Fibroblast of lung (primary cell): ENCODE results near the gene EPHB1. TPM values are rescaled to one million over a fixed set of nuclear protein-coding genes. Genes with fewer than 3 reads are reported as not detected.
"Not testable (repeated sequence)": the region's sequence is repeated elsewhere in the genome, so short reads cannot be mapped to it uniquely, and the experiment has no call there.

Experiments used
- DNase-seq, 2 donors: peaks; one replicate each; pipeline versions ENCODE4 v3.0.0 to v3.0.0-alpha.2; 2010; ENCODE audit warnings: low read depth in 2 of 2
- H2AFZ ChIP-seq: 2 replicates; pipeline ENCODE4 v1.5.1; 2012; ENCODE audit warnings: low read length, control low read depth, inconsistent platforms
- H3K27ac ChIP-seq: 2 replicates; pipeline ENCODE4 v1.5.1; 2011; ENCODE audit warnings: low read length, control low read depth; ENCODE audit not compliant: insufficient read depth
- H3K27me3 ChIP-seq: 2 replicates; pipeline ENCODE4 v1.5.1; 2011; ENCODE audit warnings: mild to moderate bottlenecking, low read length; ENCODE audit not compliant: control insufficient read depth, insufficient read depth
- H3K36me3 ChIP-seq: 2 replicates; pipeline ENCODE4 v1.5.1; 2011; ENCODE audit warnings: low read length; ENCODE audit not compliant: control insufficient read depth, insufficient read depth
- H3K4me1 ChIP-seq: 2 replicates; pipeline ENCODE4 v1.5.1; 2011; ENCODE audit warnings: low read length; ENCODE audit not compliant: control insufficient read depth, insufficient read depth; ENCODE audit errors: extremely low read depth
- H3K4me2 ChIP-seq: 2 replicates; pipeline ENCODE4 v1.5.1; 2011; ENCODE audit warnings: low read length, control low read depth; ENCODE audit not compliant: insufficient read depth; ENCODE audit errors: extremely low read depth
- H3K4me3 ChIP-seq, 4 experiments: fragments of 200-600 bp in 1 of 4; sonication (generic) in 1 of 4; replicated peaks in 1 of 4; 2 replicates each; pipeline ENCODE4 v1.5.1; 2011 to 2016; ENCODE audit warnings: low read length in 4 of 4, low read depth in 3 of 4, mild to moderate bottlenecking in 3 of 4, control low read depth in 2 of 4, inconsistent platforms in 1 of 4, mixed read lengths in 1 of 4; ENCODE audit not compliant: insufficient read depth in 1 of 4; ENCODE audit errors: control extremely low read depth in 1 of 4
- H3K79me2 ChIP-seq: 2 replicates; pipeline ENCODE4 v1.5.1; 2012; ENCODE audit warnings: mild to moderate bottlenecking, low read length, inconsistent platforms; ENCODE audit not compliant: control insufficient read depth, insufficient read depth
- H3K9ac ChIP-seq: 2 replicates; pipeline ENCODE4 v1.5.1; 2011; ENCODE audit warnings: mild to moderate bottlenecking, low read length, control low read depth; ENCODE audit not compliant: insufficient read depth
- H3K9me3 ChIP-seq: 2 replicates; pipeline ENCODE4 v1.5.1; 2012; ENCODE audit warnings: low read depth, low read length; ENCODE audit not compliant: control insufficient read depth, insufficient read depth
- H4K20me1 ChIP-seq: 2 replicates; pipeline ENCODE4 v1.5.1; 2011; ENCODE audit warnings: low read length; ENCODE audit not compliant: control insufficient read depth, insufficient read depth; ENCODE audit errors: extremely low read depth
- CTCF ChIP-seq, 2 donors: IDR thresholded peaks in 1 of 2; conservative IDR thresholded peaks in 1 of 2; 1 replicate in 1 of 2; 2 replicates in 1 of 2; pipeline ENCODE4 v1.5.1; 2011 to 2012; ENCODE audit warnings: low read length in 2 of 2, control low read depth in 1 of 2, inconsistent platforms in 1 of 2, low read depth in 1 of 2, mild to moderate bottlenecking in 1 of 2
- EZH2 ChIP-seq: IDR thresholded peaks from 2 replicates; pipeline ENCODE4 v1.5.1; 2012; ENCODE audit warnings: low read length, control low read depth, mild to moderate bottlenecking; ENCODE audit errors: missing control alignments
- polyA plus RNA-seq, 2 donors: library from polyadenylated mRNA; depleted of rRNA in 1 of 2; stranded (reverse) in 1 of 2; unstranded in 1 of 2; fragments of >200 nt; gene quantifications; 2 replicates each; pipeline ENCODE4 v1.2.1, GENCODE V29; 2011 to 2012; ENCODE audit warnings: missing spikeins in 1 of 2
- total RNA-seq: library from RNA; depleted of rRNA; stranded (reverse); fragments of >200 nt; gene quantifications from 2 replicates; pipeline ENCODE4 v1.2.1, GENCODE V29; 2014

EPHB1 gene
- total and polyA plus RNA-seq, 2 donors (not counting 1 experiment from before 2014, with no cell fraction given) = 0.14 to 0.50 TPM

- Histone ChIP-seq H3K27ac (no peak overlapping the region), H2AFZ (no peak overlapping the region), H3K9me3 (no peaks in the 10 kb centered on the region), H3K4me1 (no peaks in the 10 kb centered on the region), H3K27me3 (no peaks in the 10 kb centered on the region), H3K9ac (no peak overlapping the region), H3K4me3 (no peak overlapping the region), H3K79me2 (no peaks in the 10 kb centered on the region), H4K20me1 (no peaks in the 10 kb centered on the region), H3K4me2 (no peak overlapping the region), H3K36me3 (no peaks in the 10 kb centered on the region)
- TF ChIP-seq EZH2 (no peak), CTCF (conservative IDR thresholded peaks at IDR 0.05 in 1 of 2, IDR thresholded peaks at IDR 0.05 in 1 of 2; ENCODE audit: low read depth in 1 of 2, low read length in 2 of 2) (no peak)
- no peak for DNase-seq
Measured at GRCh38 chr3:135056733-135057310, 261.8 kb downstream of the EPHB1 start.

GRCh38 chr3:135057996-135058395 is 262.9 kb downstream of the EPHB1 start:
- no peaks in the 10 kb centered on the region for H3K79me2 ChIP-seq
- TF ChIP-seq CTCF (conservative IDR thresholded peaks at IDR 0.05 in 1 of 2, IDR thresholded peaks at IDR 0.05 in 1 of 2; ENCODE audit: low read depth in 1 of 2, low read length in 2 of 2) (no peak), EZH2 (no peak)
- no peaks in the 10 kb centered on the region for H3K9me3 ChIP-seq
- H4K20me1 ChIP-seq = no peaks in the 10 kb centered on the region
- no peak for DNase-seq
- no peak overlapping the region for H3K4me2 ChIP-seq
- no peaks in the 10 kb centered on the region for H3K36me3 ChIP-seq
- H3K27me3 ChIP-seq = no peaks in the 10 kb centered on the region
- no peak overlapping the region for H3K9ac ChIP-seq
- no peak overlapping the region for H3K4me3 ChIP-seq
- H3K4me1 ChIP-seq = no peaks in the 10 kb centered on the region
- H3K27ac ChIP-seq = no peak overlapping the region
- H2AFZ ChIP-seq = no peak overlapping the region

GRCh38 chr3:135059580-135059979 is 264.5 kb downstream of the EPHB1 start:
- no peak overlapping the region for H2AFZ ChIP-seq
- H3K27me3 ChIP-seq = no peaks in the 10 kb centered on the region
- H3K36me3 ChIP-seq = no peaks in the 10 kb centered on the region
- H3K4me1 ChIP-seq = no peaks in the 10 kb centered on the region
- no peak for TF ChIP-seq CTCF (conservative IDR thresholded peaks at IDR 0.05 in 1 of 2, IDR thresholded peaks at IDR 0.05 in 1 of 2; ENCODE audit: low read depth in 1 of 2, low read length in 2 of 2)
- no peak for TF ChIP-seq EZH2
- H4K20me1 ChIP-seq = no peaks in the 10 kb centered on the region
- H3K9me3 ChIP-seq = no peaks in the 10 kb centered on the region
- H3K27ac ChIP-seq = no peak overlapping the region
- H3K79me2 ChIP-seq = no peaks in the 10 kb centered on the region
- no peak overlapping the region for H3K4me2 ChIP-seq
- no peak overlapping the region for H3K9ac ChIP-seq
- no peak overlapping the region for H3K4me3 ChIP-seq
- no peak for DNase-seq

- H4K20me1 ChIP-seq, H3K27ac ChIP-seq, DNase-seq, H3K36me3 ChIP-seq, H3K79me2 ChIP-seq, H3K4me2 ChIP-seq, H3K9me3 ChIP-seq, H3K4me1 ChIP-seq, H3K9ac ChIP-seq, H3K4me3 ChIP-seq, H3K27me3 ChIP-seq, H2AFZ ChIP-seq: not testable (repeated sequence)
Measured at GRCh38 chr3:135066844-135067727, 272.0 kb downstream of the EPHB1 start.
